Measurements from ENCODE around the gene NR2F2. TPM values are rescaled to one million over a fixed set of nuclear protein-coding genes. Genes with fewer than 3 reads are reported as not detected.
A peak's percentile ranks its signal among the peaks of the same experiment; 100 is the strongest.

The NR2F2 gene
- polyA plus RNA-seq, 1 donor (not counting 4 experiments of a cell fraction or from before 2014, with no cell fraction given): 19.5 TPM

DNA sequence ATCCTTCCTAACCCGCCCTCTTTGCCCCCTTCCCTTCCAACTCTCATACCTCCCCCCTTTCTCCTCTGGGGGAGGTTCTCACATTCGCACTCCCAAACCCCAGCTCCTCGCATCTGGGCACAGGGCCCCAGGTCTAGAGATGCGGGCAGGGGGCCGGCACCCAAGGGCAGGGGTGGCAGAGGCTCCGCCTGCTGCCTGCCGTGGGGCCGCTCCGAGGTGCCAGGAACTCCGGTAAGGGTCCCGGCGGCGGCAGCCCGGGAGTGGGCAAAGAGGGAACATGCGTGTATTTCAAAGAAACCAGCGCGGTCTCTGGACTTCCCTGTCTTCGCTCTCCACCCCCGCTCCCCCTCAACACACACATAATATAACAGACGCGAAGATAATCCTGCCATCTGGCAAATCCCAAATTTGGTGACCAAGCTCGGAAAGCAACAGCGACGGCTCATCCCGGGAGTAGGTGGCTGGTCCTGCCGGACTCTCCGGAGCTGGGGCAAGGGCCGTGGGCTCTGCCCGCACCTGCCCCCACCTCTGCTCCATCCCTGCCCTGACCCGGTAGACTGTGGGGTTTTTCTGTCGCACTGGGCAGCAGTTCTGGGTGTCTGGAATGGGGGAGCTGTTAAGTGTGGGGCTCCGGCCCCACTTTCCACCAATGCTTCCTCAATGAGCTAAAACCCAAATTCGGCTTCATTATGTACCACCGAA lies 31.0 kb downstream of the NR2F2 start:
- H3K4me2 ChIP-seq (ENCODE audit: control insufficient read depth, extremely low read depth, insufficient read depth, low read depth, low read length): no peak overlapping the region
- H3K9me3 ChIP-seq (ENCODE audit: control insufficient read depth, low read depth, low read length): no peaks in the 10 kb centered on the region
- H3K79me2 ChIP-seq (ENCODE audit: control insufficient read depth, insufficient read depth, low read length): no peaks in the 10 kb centered on the region
- TF ChIP-seq, protein P1, sequence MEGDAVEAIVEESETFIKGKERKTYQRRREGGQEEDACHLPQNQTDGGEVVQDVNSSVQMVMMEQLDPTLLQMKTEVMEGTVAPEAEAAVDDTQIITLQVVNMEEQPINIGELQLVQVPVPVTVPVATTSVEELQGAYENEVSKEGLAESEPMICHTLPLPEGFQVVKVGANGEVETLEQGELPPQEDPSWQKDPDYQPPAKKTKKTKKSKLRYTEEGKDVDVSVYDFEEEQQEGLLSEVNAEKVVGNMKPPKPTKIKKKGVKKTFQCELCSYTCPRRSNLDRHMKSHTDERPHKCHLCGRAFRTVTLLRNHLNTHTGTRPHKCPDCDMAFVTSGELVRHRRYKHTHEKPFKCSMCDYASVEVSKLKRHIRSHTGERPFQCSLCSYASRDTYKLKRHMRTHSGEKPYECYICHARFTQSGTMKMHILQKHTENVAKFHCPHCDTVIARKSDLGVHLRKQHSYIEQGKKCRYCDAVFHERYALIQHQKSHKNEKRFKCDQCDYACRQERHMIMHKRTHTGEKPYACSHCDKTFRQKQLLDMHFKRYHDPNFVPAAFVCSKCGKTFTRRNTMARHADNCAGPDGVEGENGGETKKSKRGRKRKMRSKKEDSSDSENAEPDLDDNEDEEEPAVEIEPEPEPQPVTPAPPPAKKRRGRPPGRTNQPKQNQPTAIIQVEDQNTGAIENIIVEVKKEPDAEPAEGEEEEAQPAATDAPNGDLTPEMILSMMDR (optimal IDR thresholded peaks at IDR 0.05 in 1 of 3, IDR thresholded peaks at IDR 0.05 in 1 of 3, conservative IDR thresholded peaks at IDR 0.05 in 1 of 3; ENCODE audit: extremely low read depth in 1 of 3, insufficient read depth in 2 of 3, low read length in 3 of 3): no peak
- peak; percentile 82 for TF ChIP-seq EZH2 (IDR thresholded peaks at IDR 0.05; ENCODE audit: low read length)
- H3K9ac ChIP-seq (ENCODE audit: control insufficient read depth, extremely low read depth, insufficient read depth, low read length): no peak overlapping the region
- no peak overlapping the region for H2AFZ ChIP-seq (ENCODE audit: control insufficient read depth, low read length)
- H3K27ac ChIP-seq (ENCODE audit: control insufficient read depth, insufficient read depth, low read length): no peak overlapping the region
- no peaks in the 10 kb centered on the region for H4K20me1 ChIP-seq (ENCODE audit: control insufficient read depth, extremely low read depth, insufficient read depth, low read length)
- DNase-seq (ENCODE audit: low read depth, low spot score) (no peak), FAIRE-seq (no peak)
- peaks cover 87% of the 10 kb centered on the region for H3K27me3 ChIP-seq (ENCODE audit: control insufficient read depth, extremely low read depth, insufficient read depth, low read length)
- H3K4me1 ChIP-seq (ENCODE audit: control insufficient read depth, extremely low read depth, insufficient read depth, low read length): peaks cover 8% of the 10 kb centered on the region
- no peak overlapping the region for H3K4me3 ChIP-seq (ENCODE audit: control insufficient read depth in 2 of 3, extremely low read depth in 1 of 3, insufficient read depth in 2 of 3, low read depth in 1 of 3, low read length in 3 of 3)
- no peaks in the 10 kb centered on the region for H3K9me1 ChIP-seq (ENCODE audit: control insufficient read depth, extremely low read depth, insufficient read depth, low read length)
- H3K36me3 ChIP-seq (ENCODE audit: control insufficient read depth in 2 of 2, extremely low read depth in 1 of 2, insufficient read depth in 2 of 2, low read length in 2 of 2): no peaks in the 10 kb centered on the region
- dilution Hi-C loops (cut with MboI; ENCODE audit: extremely low pct_ligation_motif_present, low sequenced_read_pairs): no loop called here

DNA sequence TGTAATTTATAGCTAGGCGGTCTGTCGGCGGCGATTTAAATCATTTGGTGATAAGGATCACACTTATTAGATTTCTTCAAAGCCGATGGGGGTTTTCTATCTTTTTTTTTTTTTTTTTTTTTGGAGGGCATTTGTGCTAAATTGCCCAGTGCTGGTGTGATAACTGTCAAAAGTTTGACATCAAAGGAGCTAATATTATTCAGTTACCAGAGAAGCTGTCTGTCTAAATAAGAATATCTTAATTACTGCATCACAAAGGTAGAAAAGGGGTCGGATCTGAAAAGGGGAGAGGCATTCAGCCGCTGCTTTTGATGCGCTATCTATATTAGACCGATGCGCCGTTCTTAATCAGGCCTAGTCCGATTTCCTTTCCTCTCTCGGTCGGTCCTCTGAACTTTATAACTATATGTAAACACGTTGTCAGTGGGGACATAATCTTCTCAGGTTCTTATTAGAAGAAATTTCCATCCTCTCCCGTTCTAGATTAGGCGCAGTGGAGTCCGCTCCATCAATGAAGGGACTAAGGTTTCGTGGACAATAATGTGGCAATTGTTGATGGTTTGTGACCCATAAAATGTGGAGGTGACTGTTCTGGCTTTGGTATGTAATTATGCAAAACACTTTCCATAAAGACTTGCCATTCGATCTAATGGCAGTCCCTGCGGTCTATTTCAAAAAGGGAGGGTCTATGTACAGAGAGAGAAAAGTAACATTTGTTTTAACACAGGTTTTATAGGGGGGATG lies 31.7 kb downstream of the NR2F2 start:
- dilution Hi-C loops (cut with MboI; ENCODE audit: extremely low pct_ligation_motif_present, low sequenced_read_pairs): no loop called here
- Histone ChIP-seq H3K79me2 (ENCODE audit: control insufficient read depth, insufficient read depth, low read length) (no peaks in the 10 kb centered on the region), H3K4me3 (ENCODE audit: control insufficient read depth in 2 of 3, extremely low read depth in 1 of 3, insufficient read depth in 2 of 3, low read depth in 1 of 3, low read length in 3 of 3) (no peak overlapping the region), H3K4me2 (ENCODE audit: control insufficient read depth, extremely low read depth, insufficient read depth, low read depth, low read length) (no peak overlapping the region), H2AFZ (ENCODE audit: control insufficient read depth, low read length) (no peak overlapping the region), H3K9me1 (ENCODE audit: control insufficient read depth, extremely low read depth, insufficient read depth, low read length) (no peaks in the 10 kb centered on the region), H3K9ac (ENCODE audit: control insufficient read depth, extremely low read depth, insufficient read depth, low read length) (no peak overlapping the region), H3K27ac (ENCODE audit: control insufficient read depth, insufficient read depth, low read length) (no peak overlapping the region), H3K4me1 (ENCODE audit: control insufficient read depth, extremely low read depth, insufficient read depth, low read length) (peaks cover 6% of the 10 kb centered on the region), H3K36me3 (ENCODE audit: control insufficient read depth in 2 of 2, extremely low read depth in 1 of 2, insufficient read depth in 2 of 2, low read length in 2 of 2) (no peaks in the 10 kb centered on the region), H3K9me3 (ENCODE audit: control insufficient read depth, low read depth, low read length) (no peaks in the 10 kb centered on the region), H3K27me3 (ENCODE audit: control insufficient read depth, extremely low read depth, insufficient read depth, low read length) (peaks cover 94% of the 10 kb centered on the region), H4K20me1 (ENCODE audit: control insufficient read depth, extremely low read depth, insufficient read depth, low read length) (no peaks in the 10 kb centered on the region)
- FAIRE-seq (no peak), DNase-seq (ENCODE audit: low read depth, low spot score) (no peak)
- TF ChIP-seq, protein P1 (optimal IDR thresholded peaks at IDR 0.05 in 1 of 3, IDR thresholded peaks at IDR 0.05 in 1 of 3, conservative IDR thresholded peaks at IDR 0.05 in 1 of 3; ENCODE audit: extremely low read depth in 1 of 3, insufficient read depth in 2 of 3, low read length in 3 of 3): no peak
- peak; percentile 25 for TF ChIP-seq EZH2 (IDR thresholded peaks at IDR 0.05; ENCODE audit: low read length)

Measured in keratinocyte (primary cell).